WTC11 (cell line): ENCODE results near the gene SPTLC2.

Experiments
- CREB1 ChIP-seq: sonication (generic); formaldehyde crosslinking; IDR thresholded peaks from 2 replicates; pipeline ENCODE4 v1.8.0; 2023; ENCODE audit warnings: mild to moderate bottlenecking, missing genetic modification reagents
- CREM ChIP-seq: sonication (generic); formaldehyde crosslinking; IDR thresholded peaks from 2 replicates; pipeline ENCODE4 v1.8.1; 2022; ENCODE audit warnings: mild to moderate bottlenecking, missing genetic modification reagents, moderate library complexity
- ESRRA ChIP-seq: sonication (generic); formaldehyde crosslinking; IDR thresholded peaks from 2 replicates; pipeline ENCODE4 v1.8.1; 2022; ENCODE audit warnings: mild to moderate bottlenecking, missing genetic modification reagents, borderline replicate concordance
- FOXJ3 ChIP-seq: sonication (generic); formaldehyde crosslinking; IDR thresholded peaks from 2 replicates; pipeline ENCODE4 v1.9.0; 2021; ENCODE audit warnings: missing genetic modification reagents, mild to moderate bottlenecking, borderline replicate concordance
- FOXK1 ChIP-seq: sonication (generic); formaldehyde crosslinking; IDR thresholded peaks from 2 replicates; pipeline ENCODE4 v1.8.0; 2022; ENCODE audit warnings: mild to moderate bottlenecking, moderate library complexity, missing genetic modification reagents
- JUN ChIP-seq: sonication (generic); formaldehyde crosslinking; IDR thresholded peaks from 2 replicates; pipeline ENCODE4 v1.8.0; 2023; ENCODE audit warnings: mild to moderate bottlenecking, missing genetic modification reagents
- NR2C2 ChIP-seq: sonication (generic); formaldehyde crosslinking; IDR thresholded peaks from 2 replicates; pipeline ENCODE4 v1.8.0; 2022; ENCODE audit warnings: mild to moderate bottlenecking, missing genetic modification reagents
- SMAD3 ChIP-seq: sonication (generic); formaldehyde crosslinking; IDR thresholded peaks from 2 replicates; pipeline ENCODE4 v1.8.0; 2022; ENCODE audit warnings: missing genetic modification reagents, mild to moderate bottlenecking, borderline replicate concordance
- SP1 ChIP-seq: sonication (generic); formaldehyde crosslinking; conservative IDR thresholded peaks from 2 replicates; pipeline ENCODE4 v1.8.1; 2022; ENCODE audit warnings: missing genetic modification reagents
- STAT6 ChIP-seq: sonication (generic); formaldehyde crosslinking; conservative IDR thresholded peaks from 2 replicates; pipeline ENCODE4 v1.8.1; 2023; ENCODE audit warnings: mild to moderate bottlenecking, low read depth, missing genetic modification reagents, moderate library complexity
- USF1 ChIP-seq: sonication (generic); formaldehyde crosslinking; IDR thresholded peaks from 2 replicates; pipeline ENCODE4 v1.8.0; 2022; ENCODE audit warnings: mild to moderate bottlenecking, missing genetic modification reagents
- TF ChIP-seq, protein P1 (sequence below): sonication (generic); formaldehyde crosslinking; IDR thresholded peaks from 2 replicates; pipeline ENCODE4 v1.8.1; 2023; ENCODE audit warnings: mild to moderate bottlenecking, missing genetic modification reagents, moderate library complexity
- TF ChIP-seq, protein P2 (sequence below): fragments of 200-600 bp; IDR thresholded peaks from 2 replicates; pipeline ENCODE4 v1.8.0; 2022; ENCODE audit warnings: antibody characterized with exemption
- TF ChIP-seq, protein P3 (sequence below): sonication (generic); formaldehyde crosslinking; conservative IDR thresholded peaks from 2 replicates; pipeline ENCODE4 v1.8.1; 2022; ENCODE audit warnings: mild to moderate bottlenecking, missing genetic modification reagents

DNA sequence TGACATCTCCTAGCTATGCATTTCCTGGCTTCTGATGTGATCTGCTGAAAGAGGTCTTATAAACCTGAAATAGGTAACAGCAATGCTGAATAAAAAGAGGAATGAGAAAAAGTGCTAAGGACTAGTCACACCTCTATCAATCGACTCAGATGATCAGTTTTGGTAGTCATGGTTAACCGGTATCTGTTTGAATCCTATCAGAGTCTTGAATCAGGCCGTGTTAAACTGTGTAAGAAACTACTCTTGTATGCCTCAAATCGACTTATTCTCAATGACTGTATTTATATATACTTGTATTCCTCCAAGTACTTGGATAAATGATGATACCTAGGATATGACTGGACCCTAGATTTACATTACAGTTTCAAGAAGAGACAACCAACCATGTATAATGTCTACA is 107.1 kb downstream of the SPTLC2 start:
- TF ChIP-seq, protein P1, sequence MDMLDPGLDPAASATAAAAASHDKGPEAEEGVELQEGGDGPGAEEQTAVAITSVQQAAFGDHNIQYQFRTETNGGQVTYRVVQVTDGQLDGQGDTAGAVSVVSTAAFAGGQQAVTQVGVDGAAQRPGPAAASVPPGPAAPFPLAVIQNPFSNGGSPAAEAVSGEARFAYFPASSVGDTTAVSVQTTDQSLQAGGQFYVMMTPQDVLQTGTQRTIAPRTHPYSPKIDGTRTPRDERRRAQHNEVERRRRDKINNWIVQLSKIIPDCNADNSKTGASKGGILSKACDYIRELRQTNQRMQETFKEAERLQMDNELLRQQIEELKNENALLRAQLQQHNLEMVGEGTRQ (CRISPR knock-in tag), result no peak
- TF ChIP-seq, protein P2, sequence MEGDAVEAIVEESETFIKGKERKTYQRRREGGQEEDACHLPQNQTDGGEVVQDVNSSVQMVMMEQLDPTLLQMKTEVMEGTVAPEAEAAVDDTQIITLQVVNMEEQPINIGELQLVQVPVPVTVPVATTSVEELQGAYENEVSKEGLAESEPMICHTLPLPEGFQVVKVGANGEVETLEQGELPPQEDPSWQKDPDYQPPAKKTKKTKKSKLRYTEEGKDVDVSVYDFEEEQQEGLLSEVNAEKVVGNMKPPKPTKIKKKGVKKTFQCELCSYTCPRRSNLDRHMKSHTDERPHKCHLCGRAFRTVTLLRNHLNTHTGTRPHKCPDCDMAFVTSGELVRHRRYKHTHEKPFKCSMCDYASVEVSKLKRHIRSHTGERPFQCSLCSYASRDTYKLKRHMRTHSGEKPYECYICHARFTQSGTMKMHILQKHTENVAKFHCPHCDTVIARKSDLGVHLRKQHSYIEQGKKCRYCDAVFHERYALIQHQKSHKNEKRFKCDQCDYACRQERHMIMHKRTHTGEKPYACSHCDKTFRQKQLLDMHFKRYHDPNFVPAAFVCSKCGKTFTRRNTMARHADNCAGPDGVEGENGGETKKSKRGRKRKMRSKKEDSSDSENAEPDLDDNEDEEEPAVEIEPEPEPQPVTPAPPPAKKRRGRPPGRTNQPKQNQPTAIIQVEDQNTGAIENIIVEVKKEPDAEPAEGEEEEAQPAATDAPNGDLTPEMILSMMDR, result no peak
- no peak for TF ChIP-seq NR2C2
- TF ChIP-seq FOXJ3, result no peak
- no peak for TF ChIP-seq SP1 (CRISPR knock-in tag)
- TF ChIP-seq FOXK1, result no peak
- TF ChIP-seq CREM, result no peak
- no peak for TF ChIP-seq SMAD3 (CRISPR knock-in tag)
- TF ChIP-seq, protein P3, sequence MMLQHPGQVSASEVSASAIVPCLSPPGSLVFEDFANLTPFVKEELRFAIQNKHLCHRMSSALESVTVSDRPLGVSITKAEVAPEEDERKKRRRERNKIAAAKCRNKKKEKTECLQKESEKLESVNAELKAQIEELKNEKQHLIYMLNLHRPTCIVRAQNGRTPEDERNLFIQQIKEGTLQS (CRISPR knock-in tag), result no peak
- TF ChIP-seq CREB1, result no peak
- TF ChIP-seq STAT6, result no peak
- no peak for TF ChIP-seq USF1 (CRISPR knock-in tag)
- TF ChIP-seq JUN (CRISPR knock-in tag), result no peak
- no peak for TF ChIP-seq ESRRA (CRISPR knock-in tag)
